ENCODE results near the gene IRGC. TPM values are rescaled to one million over a fixed set of nuclear protein-coding genes. Genes with fewer than 3 reads are reported as not detected.

The IRGC gene
- total and polyA plus RNA-seq, 7 donors, result not detected

DNA sequence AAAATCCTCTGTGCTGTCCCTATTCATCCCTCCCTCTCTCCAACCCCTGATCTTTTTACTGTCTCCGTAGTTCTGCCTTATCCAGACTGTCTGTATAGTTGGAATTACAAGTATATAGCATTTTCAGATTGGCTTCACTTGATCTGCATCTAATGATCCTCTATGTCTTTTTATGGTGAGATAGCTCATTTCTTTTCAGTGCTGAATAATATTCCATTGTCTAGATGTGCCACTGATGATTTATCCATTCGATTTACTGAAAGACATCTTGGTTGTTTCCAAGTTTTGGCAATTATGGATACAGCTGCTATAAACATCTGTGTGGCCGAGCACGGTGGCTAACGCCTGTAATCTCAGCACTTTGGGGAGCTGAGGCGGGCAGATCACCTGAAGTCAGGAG is 19.1 kb downstream of the IRGC start:
- no peak overlapping the region for H3K4me3 ChIP-seq
- DNase-seq (no peak), ATAC-seq (no peak)
- no peaks in the 10 kb centered on the region for H3K4me1 ChIP-seq
- no peak overlapping the region for H3K27ac ChIP-seq
- H3K27me3 ChIP-seq (ENCODE audit: insufficient read depth in 3 of 3, low read length in 2 of 3), result no peaks in the 10 kb centered on the region
- intact Hi-C loops (cut with DNase I), result no loop called here
- no peaks in the 10 kb centered on the region for H3K9me3 ChIP-seq
- H3K36me3 ChIP-seq (ENCODE audit: insufficient read depth in 1 of 2, low read depth in 1 of 2), result peaks cover 17 to 100% of the 10 kb centered on the region in 2 donors
- TF ChIP-seq, protein P1, sequence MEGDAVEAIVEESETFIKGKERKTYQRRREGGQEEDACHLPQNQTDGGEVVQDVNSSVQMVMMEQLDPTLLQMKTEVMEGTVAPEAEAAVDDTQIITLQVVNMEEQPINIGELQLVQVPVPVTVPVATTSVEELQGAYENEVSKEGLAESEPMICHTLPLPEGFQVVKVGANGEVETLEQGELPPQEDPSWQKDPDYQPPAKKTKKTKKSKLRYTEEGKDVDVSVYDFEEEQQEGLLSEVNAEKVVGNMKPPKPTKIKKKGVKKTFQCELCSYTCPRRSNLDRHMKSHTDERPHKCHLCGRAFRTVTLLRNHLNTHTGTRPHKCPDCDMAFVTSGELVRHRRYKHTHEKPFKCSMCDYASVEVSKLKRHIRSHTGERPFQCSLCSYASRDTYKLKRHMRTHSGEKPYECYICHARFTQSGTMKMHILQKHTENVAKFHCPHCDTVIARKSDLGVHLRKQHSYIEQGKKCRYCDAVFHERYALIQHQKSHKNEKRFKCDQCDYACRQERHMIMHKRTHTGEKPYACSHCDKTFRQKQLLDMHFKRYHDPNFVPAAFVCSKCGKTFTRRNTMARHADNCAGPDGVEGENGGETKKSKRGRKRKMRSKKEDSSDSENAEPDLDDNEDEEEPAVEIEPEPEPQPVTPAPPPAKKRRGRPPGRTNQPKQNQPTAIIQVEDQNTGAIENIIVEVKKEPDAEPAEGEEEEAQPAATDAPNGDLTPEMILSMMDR (IDR thresholded peaks at IDR 0.05), result no peak
- WGBS, 3 donors, result 95 to 97% (median 96%) methylated on average over 6 of the region's 6 CpGs

DNA sequence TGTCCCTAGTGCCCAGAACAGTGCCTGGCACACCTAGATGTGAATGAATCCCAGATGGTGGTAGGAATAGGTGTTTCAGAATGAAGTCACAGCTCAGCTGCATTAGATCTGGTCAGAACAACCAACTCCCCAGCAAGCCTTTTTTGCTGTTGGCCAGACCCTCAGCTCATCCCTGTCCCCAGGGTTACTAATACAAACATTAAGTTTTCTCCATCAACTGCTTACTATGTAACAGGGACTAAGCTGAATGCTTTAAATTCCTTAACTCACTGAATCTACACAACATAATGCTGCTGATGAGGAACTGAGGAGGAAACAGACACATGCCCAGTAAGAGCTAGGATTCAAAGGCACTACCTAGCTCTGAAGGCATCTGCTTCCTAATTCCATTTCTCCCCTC is 20.1 kb downstream of the IRGC start:
- H3K27me3 ChIP-seq (ENCODE audit: insufficient read depth in 3 of 3, low read length in 2 of 3), result no peaks in the 10 kb centered on the region
- TF ChIP-seq, protein P1 (IDR thresholded peaks at IDR 0.05), result no peak
- no peak overlapping the region for H3K27ac ChIP-seq
- H3K4me3 ChIP-seq, result no peak overlapping the region
- intact Hi-C loops (cut with DNase I), result no loop called here
- DNase-seq (no peak), ATAC-seq (no peak)
- no peaks in the 10 kb centered on the region for H3K9me3 ChIP-seq
- H3K4me1 ChIP-seq, result no peaks in the 10 kb centered on the region
- peaks cover 19 to 100% of the 10 kb centered on the region in 2 donors for H3K36me3 ChIP-seq (ENCODE audit: insufficient read depth in 1 of 2, low read depth in 1 of 2)

DNA sequence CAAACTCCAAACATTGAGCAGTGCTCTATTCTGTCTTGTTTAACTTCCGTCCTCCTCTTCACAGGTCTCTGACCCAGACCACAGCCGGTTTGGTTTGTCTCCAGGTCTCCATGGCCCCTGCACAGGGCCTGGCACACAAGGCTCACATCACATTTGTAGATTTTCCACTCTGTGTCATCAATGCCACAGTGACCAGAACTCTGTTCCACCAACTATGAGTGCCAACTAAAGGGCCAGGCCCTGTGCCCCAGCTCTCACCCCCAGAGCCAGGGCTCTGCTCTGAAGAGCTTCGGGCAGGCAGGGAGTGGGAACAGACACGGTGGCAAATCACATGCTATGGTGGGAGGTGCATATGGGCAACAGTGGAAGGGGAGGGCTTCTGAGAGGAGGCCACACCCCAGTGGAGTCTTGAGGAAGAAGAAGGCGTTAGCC is 22.9 kb downstream of the IRGC start:
- no peak for ATAC-seq
- no peak overlapping the region for H3K27ac ChIP-seq
- TF ChIP-seq, protein P1 (IDR thresholded peaks at IDR 0.05), result no peak

DNA sequence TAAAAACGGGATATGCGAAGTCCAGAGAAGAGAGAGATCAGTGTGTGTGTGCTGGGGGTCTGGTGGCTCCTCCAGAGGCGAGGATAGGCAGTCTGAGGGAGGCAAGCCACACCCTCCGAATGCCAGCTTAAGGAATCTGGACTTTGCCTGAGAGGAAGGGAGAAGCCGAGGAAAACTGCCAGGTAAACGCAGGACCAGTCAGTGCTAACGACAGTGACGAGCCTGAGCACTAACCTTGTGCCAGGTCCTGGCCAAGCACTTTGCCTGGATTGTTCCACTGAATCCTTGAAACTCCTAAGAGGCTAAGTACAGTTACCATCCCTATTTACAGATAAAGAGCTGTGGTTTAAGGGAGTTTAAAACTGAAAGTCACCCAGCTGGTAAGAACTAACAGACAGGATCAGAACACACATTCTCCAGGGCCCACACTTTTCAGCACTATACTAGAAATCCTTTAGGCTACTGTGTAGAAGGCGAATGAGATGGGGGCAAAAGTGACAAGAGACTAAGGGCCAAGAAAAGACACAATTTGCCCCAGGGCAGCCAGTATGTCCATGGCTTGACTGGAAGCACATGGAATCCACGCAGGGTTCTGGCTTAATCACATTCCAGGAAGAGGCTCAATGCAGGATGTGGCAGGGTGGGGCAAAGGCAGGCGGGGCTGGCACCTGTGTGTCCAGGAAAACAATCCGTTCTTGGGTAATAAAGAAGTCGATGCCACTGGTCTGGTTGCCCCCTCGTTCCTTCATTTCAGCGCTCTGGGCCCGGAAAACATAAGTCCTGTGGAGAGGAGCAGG is 23.8 kb downstream of the IRGC start:
- Histone ChIP-seq H3K36me3 (ENCODE audit: insufficient read depth in 1 of 2, low read depth in 1 of 2) (peaks cover 19 to 100% of the 10 kb centered on the region in 2 donors), H3K4me3 (no peak overlapping the region)
- WGBS, 3 donors, result 78 to 85% (median 84%) methylated on average over 16 of the region's 16 CpGs

More for the DNA sequence above, 22.9 kb downstream of the IRGC start:
- Histone ChIP-seq H3K4me1 (no peaks in the 10 kb centered on the region), H3K4me3 (no peak overlapping the region), H3K27me3 (ENCODE audit: insufficient read depth in 3 of 3, low read length in 2 of 3) (no peaks in the 10 kb centered on the region), H3K36me3 (ENCODE audit: insufficient read depth in 1 of 2, low read depth in 1 of 2) (peaks cover 19 to 100% of the 10 kb centered on the region in 2 donors), H3K9me3 (no peaks in the 10 kb centered on the region)
- 46 to 61% (median 51%) methylated on average over 5 of the region's 5 CpGs for WGBS, 3 donors
- intact Hi-C loops (cut with DNase I), result no loop called here
- DNase-seq, result no peak

More for the DNA sequence above, 23.8 kb downstream of the IRGC start:
- no peak for ATAC-seq
- Histone ChIP-seq H3K4me1 (no peaks in the 10 kb centered on the region), H3K27ac (no peak overlapping the region), H3K9me3 (no peaks in the 10 kb centered on the region), H3K27me3 (ENCODE audit: insufficient read depth in 3 of 3, low read length in 2 of 3) (no peaks in the 10 kb centered on the region)
- intact Hi-C loops (cut with DNase I), result no loop called here
- DNase-seq, result no peak
- TF ChIP-seq, protein P1 (IDR thresholded peaks at IDR 0.05), result no peak
